Heart right ventricle (tissue), 16 donors: ENCODE data around the gene SPP1. TPM values are rescaled to one million over a fixed set of nuclear protein-coding genes. Genes with fewer than 3 reads are reported as not detected.
"Not testable (repeated sequence)": the region's sequence is repeated elsewhere in the genome, so short reads cannot be mapped to it uniquely, and the experiment has no call there.

Experiments used
- ATAC-seq, 8 donors: fragments of 200-7000 bp; cut with Tn5 transposase; one replicate each; pipeline ENCODE4 v1.9.1; 2020; ENCODE audit warnings: mild to moderate bottlenecking in 8 of 8, moderate library complexity in 8 of 8, moderate number of reproducible peaks in 1 of 8
- DNase-seq, 2 donors: peaks; one replicate each; pipeline ENCODE4 v3.0.0-alpha.2; 2020
- H3K27ac ChIP-seq, 10 donors: fragments of 200-600 bp; sonication (generic) in 2 of 10; one replicate each; pipeline versions ENCODE4 v1.5.0 to v1.8.0; 2020 to 2022; ENCODE audit warnings: mild to moderate bottlenecking in 3 of 10
- H3K27me3 ChIP-seq, 7 donors: fragments of 200-600 bp; one replicate each; pipeline ENCODE4 v1.8.0; 2021 to 2022; ENCODE audit warnings: mild to moderate bottlenecking in 2 of 7
- H3K36me3 ChIP-seq, 9 donors: fragments of 200-600 bp; sonication (generic) in 1 of 9; one replicate each; pipeline versions ENCODE4 v1.5.0 to v1.8.0; 2020 to 2022; ENCODE audit warnings: mild to moderate bottlenecking in 2 of 9
- H3K4me1 ChIP-seq, 9 donors: fragments of 200-600 bp; sonication (generic) in 1 of 9; one replicate each; pipeline versions ENCODE4 v1.5.0 to v1.8.0; 2020 to 2022; ENCODE audit warnings: mild to moderate bottlenecking in 4 of 9
- H3K4me3 ChIP-seq, 10 donors: fragments of 200-600 bp; sonication (generic) in 2 of 10; one replicate each; pipeline versions ENCODE4 v1.5.0 to v1.8.0; 2020 to 2022; ENCODE audit warnings: mild to moderate bottlenecking in 7 of 10, moderate library complexity in 2 of 10
- H3K9me3 ChIP-seq, 11 donors: fragments of 200-600 bp in 10 of 11; sonication (generic) in 2 of 11; one replicate each; pipeline versions ENCODE4 v1.5.0 to v1.8.0; 2013 to 2022; ENCODE audit warnings: mild to moderate bottlenecking in 2 of 11, control low read depth in 1 of 11, moderate library complexity in 1 of 11
- WGBS, 2 donors: extraction: QIAGEN DNeasy Blood & Tissue Kit; methylation state at CpG; one replicate each; pipeline ENCODE4 v1.1.7; 2013; ENCODE audit warnings: inconsistent platforms in 1 of 2; 5-methylcytosine and 5-hydroxymethylcytosine counted together
- intact Hi-C, 10 donors: fragments of 100-400 bp; cut with DNase I; formaldehyde crosslinking; loops; one replicate each; pipeline versions ENCODE4 v1.11.1 to v1.14.2; 2022
- polyA plus RNA-seq, 2 donors: library from polyadenylated mRNA; stranded (reverse); fragments of 200-250 nt; gene quantifications; one replicate each; pipeline ENCODE4 v1.2.3, GENCODE V29; 2013
- total RNA-seq, 10 donors: library from RNA; stranded (reverse); fragmentation: NEBNext Ultra II Directional in 3 of 10; extraction: Animal tissue kit (Norgen Biotek cat#: 25700) in 3 of 10; gene quantifications; one replicate each; pipeline versions ENCODE4 v1.2.1 to v1.2.4, GENCODE V29; 2021 to 2023
- TF ChIP-seq, protein P1 (sequence below), 9 donors: fragments of 200-600 bp; sonication (generic) in 2 of 9; IDR thresholded peaks; one replicate each; pipeline versions ENCODE4 v1.5.0 to v1.8.0; 2021 to 2022; ENCODE audit warnings: antibody characterized with exemption in 9 of 9, mild to moderate bottlenecking in 5 of 9, moderate library complexity in 1 of 9
- donor health status: Arrhythmogenic right ventricular cardiomyopathy.
- donor health status: ischemic (EF 13 %, LVEDD 7.1; RV severe dilation, severe dysfunction).
- donor health status: healthy with polysubstance abuse.
- donor health status: DM: no; HTN: yes; CAD: no.
- donor health status: DM: no; HTN: no; CAD: no.
- donor health status: ischemic (EF 25% LVEDD 6.9; RV normal size, moderate dysfunction).
- donor health status: ischemic (EF 25% LVEDD 5.7; RV mildly dilated, moderate dysfunction).
- donor health status: healthy.
- donor health status: DM: yes; HTN: yes; CAD: no.
- donor health status: Ischemic cardiomyopathy.
- donor health status: ischemic (EF 35%, LVEDD 5.7; RV mildly dilated, moderate dysfunction).
- donor health status: nonischemic (EF 11% LVEDD 7.7; RV severe dilation, severe dysfunction).
- donor health status: DM: yes; HTN: yes; CAD: no.
- donor health status: PGD.
- donor health status: ischemic (EF 29% LVEDD 5.4; RV normal size, mild dysfunction).
- donor health status: nonischemic (EF 23%, LVEDD 6.1; RV moderate dilation, normal function).

SPP1 gene
- total and polyA plus RNA-seq, 12 donors: 1.2 to 246 (median 7.0) TPM

DNA sequence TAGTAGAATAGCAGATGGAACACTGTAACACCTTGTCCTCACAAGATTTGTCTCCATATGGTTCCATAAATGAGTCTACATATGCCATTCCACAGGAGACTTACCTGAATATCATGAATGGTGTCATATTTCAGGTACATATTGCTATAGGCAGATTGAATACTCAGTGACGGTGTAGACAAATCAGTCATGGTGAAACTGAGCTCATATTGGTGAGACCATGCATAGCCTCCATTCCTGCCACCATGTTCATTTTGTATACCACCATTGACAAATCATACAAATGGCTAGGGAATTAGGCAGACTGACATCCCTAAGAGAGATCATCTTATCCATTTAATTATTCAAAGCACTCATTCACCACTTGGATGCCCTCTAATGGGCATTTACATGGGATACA is 38.0 kb upstream of the SPP1 start:
- intact Hi-C loops: loop anchor here in 2 of 10 donors (1.0 to 10.0 kb wide), 2 partner anchors 11 to 53 kb away; no protein-coding TSS in a partner anchor
- Histone ChIP-seq H3K36me3 (no peaks in the 10 kb centered on the region), H3K4me3 (no peak overlapping the region), H3K9me3 (peaks cover 0 to 3% (median 0%) of the 10 kb centered on the region in 11 donors), H3K27me3 (no peaks in the 10 kb centered on the region), H3K27ac (no peak overlapping the region), H3K4me1 (no peaks in the 10 kb centered on the region)
- DNase-seq (no peak), ATAC-seq (no peak)
- TF ChIP-seq, protein P1, sequence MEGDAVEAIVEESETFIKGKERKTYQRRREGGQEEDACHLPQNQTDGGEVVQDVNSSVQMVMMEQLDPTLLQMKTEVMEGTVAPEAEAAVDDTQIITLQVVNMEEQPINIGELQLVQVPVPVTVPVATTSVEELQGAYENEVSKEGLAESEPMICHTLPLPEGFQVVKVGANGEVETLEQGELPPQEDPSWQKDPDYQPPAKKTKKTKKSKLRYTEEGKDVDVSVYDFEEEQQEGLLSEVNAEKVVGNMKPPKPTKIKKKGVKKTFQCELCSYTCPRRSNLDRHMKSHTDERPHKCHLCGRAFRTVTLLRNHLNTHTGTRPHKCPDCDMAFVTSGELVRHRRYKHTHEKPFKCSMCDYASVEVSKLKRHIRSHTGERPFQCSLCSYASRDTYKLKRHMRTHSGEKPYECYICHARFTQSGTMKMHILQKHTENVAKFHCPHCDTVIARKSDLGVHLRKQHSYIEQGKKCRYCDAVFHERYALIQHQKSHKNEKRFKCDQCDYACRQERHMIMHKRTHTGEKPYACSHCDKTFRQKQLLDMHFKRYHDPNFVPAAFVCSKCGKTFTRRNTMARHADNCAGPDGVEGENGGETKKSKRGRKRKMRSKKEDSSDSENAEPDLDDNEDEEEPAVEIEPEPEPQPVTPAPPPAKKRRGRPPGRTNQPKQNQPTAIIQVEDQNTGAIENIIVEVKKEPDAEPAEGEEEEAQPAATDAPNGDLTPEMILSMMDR (IDR thresholded peaks at IDR 0.05): no peak
- WGBS, 2 donors: 94 to 98% methylated on average over 1 of the region's 1 CpG

DNA sequence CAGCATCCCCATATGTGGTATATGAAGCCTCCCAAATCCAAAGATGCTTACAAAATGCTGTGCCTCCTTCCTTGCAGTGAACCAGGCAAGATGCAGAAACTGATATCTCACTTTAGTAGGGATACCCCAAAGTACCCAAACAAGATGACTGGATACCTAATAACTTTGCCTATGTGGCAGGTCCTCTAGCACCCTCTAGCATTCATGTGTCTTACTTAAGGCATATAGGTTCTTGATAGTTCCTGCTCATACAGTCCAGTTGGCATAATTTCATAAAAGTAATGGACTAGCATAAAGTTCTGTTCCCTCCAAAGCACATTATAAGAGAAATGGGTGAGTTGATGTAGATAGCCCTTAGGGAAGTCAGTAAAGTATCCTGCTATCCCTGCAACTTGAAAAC is 36.8 kb upstream of the SPP1 start:
- no peak for DNase-seq
- Histone ChIP-seq H3K27me3 (no peaks in the 10 kb centered on the region), H3K4me1 (no peaks in the 10 kb centered on the region), H3K27ac (no peak overlapping the region), H3K9me3 (no peaks in the 10 kb centered on the region), H3K4me3 (no peak overlapping the region), H3K36me3 (no peaks in the 10 kb centered on the region)
- intact Hi-C loops: loop anchor here in 6 of 10 donors (1.0 to 10.0 kb wide), 2 partner anchors 12 to 54 kb away; no protein-coding TSS in a partner anchor
- TF ChIP-seq, protein P1 (IDR thresholded peaks at IDR 0.05): no peak
- ATAC-seq: no peak

DNA sequence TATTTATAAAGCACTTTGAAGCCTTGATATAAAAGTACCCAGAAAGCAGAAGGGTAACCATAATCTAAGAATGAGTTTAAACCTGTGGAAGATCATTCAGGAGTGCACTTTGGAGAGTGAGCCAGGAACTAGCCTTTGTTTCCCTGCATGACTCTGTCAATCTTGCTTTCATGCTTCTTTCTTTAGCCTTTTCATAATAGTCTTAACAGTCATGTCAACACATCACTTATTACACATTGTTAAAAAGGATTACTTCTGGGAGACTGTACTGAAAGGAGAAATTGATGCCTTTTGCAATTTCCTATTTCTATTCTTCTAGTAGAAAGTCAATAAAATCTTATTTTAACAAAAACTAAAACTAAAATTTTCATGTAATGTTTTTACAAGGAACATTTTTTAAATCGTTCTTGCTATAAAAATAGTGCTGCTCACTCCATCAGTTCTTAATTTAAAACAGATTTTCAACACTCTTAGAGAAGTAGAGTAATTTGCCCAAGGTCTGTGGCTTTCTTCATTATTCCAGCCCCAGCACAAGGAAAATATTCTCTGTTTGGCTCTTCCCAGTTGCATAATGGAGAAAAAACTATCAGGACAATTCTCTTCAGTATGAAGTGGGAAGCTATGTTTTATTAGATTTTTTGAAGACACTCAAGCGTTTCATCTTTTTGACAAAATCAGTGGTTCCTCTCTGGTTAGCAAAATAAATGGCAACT is 35.4 kb upstream of the SPP1 start:
- ATAC-seq (no peak), DNase-seq (no peak)
- Histone ChIP-seq H3K4me3 (no peak overlapping the region), H3K4me1 (no peaks in the 10 kb centered on the region), H3K9me3 (no peaks in the 10 kb centered on the region), H3K27ac (no peak overlapping the region), H3K27me3 (no peaks in the 10 kb centered on the region), H3K36me3 (no peaks in the 10 kb centered on the region)
- intact Hi-C loops: loop anchor here in 1 of 10 donors (10.0 kb wide), 1 partner anchor 55 kb away; no protein-coding TSS in a partner anchor
- WGBS, 2 donors: 75 to 78% methylated on average over 2 of the region's 2 CpGs
- TF ChIP-seq, protein P1 (IDR thresholded peaks at IDR 0.05): no peak

DNA sequence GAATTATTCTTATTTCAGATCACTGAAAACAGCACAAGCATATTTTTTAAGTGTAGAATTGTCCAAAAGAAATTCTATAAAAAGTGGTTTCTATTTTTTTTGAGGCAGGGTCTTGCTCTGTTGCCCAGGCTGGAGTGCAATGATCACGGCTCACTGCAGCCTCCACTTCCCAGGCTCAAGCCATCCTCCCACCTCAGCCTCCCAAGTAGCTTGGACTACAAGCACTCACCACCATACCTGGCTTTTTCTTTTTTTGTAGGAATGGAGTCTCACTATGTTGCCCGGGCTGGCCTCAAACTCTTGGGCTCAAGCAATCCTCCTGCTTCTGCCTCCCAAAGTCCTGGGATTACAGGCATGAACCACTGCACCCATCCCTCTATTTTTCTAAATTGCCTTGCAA is 34.7 kb upstream of the SPP1 start:
- H3K4me3 ChIP-seq, H3K4me1 ChIP-seq, ATAC-seq, H3K36me3 ChIP-seq, H3K27ac ChIP-seq, intact Hi-C loops, DNase-seq, H3K27me3 ChIP-seq, H3K9me3 ChIP-seq: not testable (repeated sequence)
- 93 to 97% methylated on average over 2 of the region's 2 CpGs for WGBS, 2 donors
